Measurements from ENCODE around the gene ZNF121.
A peak's percentile ranks its signal among the peaks of the same experiment; 100 is the strongest.
"Not testable (repeated sequence)": the region's sequence is repeated elsewhere in the genome, so short reads cannot be mapped to it uniquely, and the experiment has no call there.

Gene ZNF121

DNA sequence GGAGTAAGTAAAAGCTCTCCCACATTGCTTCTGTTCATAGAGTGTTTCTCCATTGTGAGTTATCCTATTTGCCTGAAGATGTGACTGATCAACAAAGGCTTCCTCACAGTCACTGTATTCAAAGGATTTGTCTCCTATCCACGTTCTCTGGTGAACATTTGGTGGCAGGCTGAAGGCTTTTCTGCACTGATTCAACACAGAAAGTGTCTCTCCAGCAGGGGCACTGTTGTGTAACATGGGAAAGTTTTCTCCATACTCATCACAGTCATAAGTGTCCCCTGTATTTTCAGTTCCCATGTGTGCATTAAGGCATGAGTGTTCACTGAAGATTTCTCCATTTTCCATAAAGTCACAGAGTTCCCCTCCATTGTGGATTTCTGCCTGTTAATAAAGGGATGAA lies 17.6 kb downstream of the ZNF121 start:
- no peak overlapping the region for H3K4me3 ChIP-seq (ENCODE audit: control insufficient read depth, low read depth, low read length)
- TF ChIP-seq, protein P1, sequence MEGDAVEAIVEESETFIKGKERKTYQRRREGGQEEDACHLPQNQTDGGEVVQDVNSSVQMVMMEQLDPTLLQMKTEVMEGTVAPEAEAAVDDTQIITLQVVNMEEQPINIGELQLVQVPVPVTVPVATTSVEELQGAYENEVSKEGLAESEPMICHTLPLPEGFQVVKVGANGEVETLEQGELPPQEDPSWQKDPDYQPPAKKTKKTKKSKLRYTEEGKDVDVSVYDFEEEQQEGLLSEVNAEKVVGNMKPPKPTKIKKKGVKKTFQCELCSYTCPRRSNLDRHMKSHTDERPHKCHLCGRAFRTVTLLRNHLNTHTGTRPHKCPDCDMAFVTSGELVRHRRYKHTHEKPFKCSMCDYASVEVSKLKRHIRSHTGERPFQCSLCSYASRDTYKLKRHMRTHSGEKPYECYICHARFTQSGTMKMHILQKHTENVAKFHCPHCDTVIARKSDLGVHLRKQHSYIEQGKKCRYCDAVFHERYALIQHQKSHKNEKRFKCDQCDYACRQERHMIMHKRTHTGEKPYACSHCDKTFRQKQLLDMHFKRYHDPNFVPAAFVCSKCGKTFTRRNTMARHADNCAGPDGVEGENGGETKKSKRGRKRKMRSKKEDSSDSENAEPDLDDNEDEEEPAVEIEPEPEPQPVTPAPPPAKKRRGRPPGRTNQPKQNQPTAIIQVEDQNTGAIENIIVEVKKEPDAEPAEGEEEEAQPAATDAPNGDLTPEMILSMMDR (IDR thresholded peaks at IDR 0.05; ENCODE audit: control insufficient read depth, insufficient read depth, low read depth, low read length, missing control alignments), result no peak

DNA sequence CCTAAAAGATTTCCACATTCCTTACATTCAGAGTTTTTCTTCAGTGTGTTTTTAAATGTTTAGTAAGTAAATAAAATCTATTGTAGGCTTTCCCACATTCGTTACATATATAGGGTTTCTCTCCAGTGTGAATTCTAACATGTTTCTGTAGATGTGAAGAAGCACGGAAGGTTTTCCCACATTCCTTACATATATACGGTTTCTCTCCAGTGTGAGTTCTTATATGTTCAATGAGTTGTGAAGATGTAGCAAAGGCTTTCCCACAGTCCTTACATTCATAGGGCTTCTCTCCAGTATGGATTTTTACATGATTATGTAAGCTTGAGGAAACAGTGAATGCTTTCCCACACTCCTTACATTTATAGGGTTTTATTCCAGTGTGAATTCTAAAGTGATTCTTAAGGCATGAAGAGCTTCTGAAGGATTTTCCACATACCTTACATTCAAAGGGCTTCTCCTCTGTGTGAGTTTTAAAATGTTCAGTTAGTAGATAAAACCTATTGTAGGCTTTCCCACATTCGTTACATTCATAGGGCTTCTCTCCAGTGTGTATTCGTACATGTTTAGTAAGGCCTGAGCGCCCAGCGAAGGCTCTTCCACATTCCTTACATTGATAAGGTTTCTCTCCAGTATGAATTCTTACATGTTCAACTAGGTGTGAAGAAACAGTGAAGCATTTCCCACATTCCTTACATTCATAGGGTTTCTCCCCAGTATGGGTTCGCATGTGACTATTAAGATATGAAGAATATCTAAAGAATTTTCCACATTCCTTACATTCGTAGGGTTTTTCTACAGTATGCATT lies 18.2 kb downstream of the ZNF121 start:
- no peak for DNase-seq (ENCODE audit: low read depth)
- TF ChIP-seq, protein P1 (IDR thresholded peaks at IDR 0.05; ENCODE audit: control insufficient read depth, insufficient read depth, low read depth, low read length, missing control alignments), result no peak
- no peak overlapping the region for H3K4me3 ChIP-seq (ENCODE audit: control insufficient read depth, low read depth, low read length)

More for the DNA sequence above, 17.6 kb downstream of the ZNF121 start:
- no peak for DNase-seq (ENCODE audit: low read depth)

DNA sequence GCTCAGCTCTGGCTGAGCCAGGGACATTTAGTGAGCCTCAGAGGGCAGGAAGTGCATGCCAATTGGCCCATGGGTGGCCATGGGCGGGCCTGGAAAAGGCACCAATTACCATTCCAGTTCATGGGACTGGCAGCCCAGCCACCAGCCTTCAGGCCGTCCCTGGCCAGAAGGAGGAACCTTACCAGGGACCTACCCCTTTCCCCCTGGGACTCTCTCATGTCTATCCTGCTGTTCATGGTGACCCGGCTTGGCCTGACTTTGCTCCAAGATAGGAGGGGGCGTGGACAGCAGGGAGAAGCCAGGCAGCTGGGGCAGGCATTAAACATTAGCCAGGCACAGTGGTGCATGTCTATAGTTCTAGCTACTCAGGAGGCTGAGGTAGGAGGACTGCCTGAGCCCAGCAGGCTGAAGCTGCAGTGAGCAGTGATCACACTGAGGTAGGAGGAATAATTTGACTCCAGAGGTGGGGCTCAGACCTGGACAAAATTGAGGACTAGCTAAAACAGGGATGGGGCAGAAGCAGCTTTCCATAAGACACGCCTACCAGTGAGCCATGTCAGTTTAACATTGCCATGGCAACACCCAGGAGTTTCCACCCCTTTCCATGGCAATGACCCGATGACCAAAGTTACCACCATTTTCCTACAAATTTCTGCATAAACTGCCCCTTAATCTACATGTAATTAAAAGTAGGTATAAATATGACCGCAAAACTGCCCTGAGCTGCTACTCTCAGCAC lies 31.6 kb downstream of the ZNF121 start:
- TF ChIP-seq, protein P1 (IDR thresholded peaks at IDR 0.05; ENCODE audit: control insufficient read depth, insufficient read depth, low read depth, low read length, missing control alignments), result no peak
- no peak overlapping the region for H3K4me3 ChIP-seq (ENCODE audit: control insufficient read depth, low read depth, low read length)
- DNase-seq (ENCODE audit: low read depth), result no peak

DNA sequence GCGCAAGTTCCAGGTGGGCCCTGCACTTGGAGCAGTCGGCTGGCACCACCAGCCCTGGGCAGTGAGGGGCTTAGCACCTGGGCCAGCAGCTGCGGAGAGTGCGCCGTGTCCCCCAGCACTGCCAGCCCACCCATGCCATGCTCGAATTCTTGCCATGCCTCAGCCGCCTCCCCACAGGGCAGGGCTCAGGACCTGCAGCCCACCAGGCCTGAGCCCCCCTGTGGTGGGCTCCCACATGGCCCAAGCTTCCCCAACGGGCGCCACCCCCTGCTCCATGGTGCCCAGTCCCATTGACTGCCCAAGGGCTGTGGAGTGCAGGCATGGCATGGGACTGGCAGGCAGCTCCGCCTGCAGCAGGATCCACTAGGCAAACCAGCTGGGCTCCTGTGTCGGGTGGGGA lies 36.4 kb downstream of the ZNF121 start:
- TF ChIP-seq, protein P1 (IDR thresholded peaks at IDR 0.05; ENCODE audit: control insufficient read depth, insufficient read depth, low read depth, low read length, missing control alignments), result no peak
- H3K4me3 ChIP-seq (ENCODE audit: control insufficient read depth, low read depth, low read length), result no peak overlapping the region
- no peak for DNase-seq (ENCODE audit: low read depth)

DNA sequence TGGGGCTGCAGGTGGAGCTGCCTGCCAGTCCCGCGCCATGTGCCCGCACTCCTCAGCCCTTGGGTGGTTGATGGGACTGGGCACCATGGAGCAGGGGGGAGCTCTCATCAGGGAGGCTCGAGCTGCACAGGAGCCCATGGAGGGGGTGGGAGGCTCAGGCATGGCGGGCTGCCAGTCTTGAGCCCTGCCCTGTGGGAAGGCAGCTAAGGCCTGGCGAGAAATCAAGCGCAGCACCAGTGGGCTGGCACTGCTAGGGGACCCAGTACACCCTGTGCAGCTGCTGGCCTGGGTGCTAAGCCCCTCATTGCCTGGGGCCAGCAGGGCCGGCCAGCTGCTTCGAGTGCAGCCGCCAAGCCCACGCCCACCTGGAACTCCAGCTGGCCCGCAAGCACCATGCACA lies 43.0 kb downstream of the ZNF121 start:
- DNase-seq (ENCODE audit: low read depth), result not testable (repeated sequence)

DNA sequence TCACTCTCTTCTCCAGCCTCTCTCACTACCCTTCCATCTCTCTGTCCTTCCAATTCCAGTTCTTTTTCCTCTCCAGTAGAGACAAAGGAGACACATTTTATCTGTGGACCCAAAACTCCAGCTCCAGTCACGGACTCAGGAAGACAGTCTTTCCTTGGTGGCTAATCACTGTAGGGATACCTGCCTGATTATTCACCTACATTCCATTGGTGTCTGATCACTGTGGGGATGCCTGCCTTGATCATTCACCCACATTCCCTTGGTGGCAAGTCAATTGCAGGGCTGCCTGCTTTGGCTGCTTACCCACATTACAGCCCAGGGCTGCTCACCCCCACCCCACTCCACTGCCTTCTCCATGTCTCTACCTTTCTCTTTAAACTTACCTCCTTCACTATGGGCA lies 44.4 kb downstream of the ZNF121 start:
- not testable (repeated sequence) for DNase-seq (ENCODE audit: low read depth); H3K4me3 ChIP-seq (ENCODE audit: control insufficient read depth, low read depth, low read length)

More for the DNA sequence above, 43.0 kb downstream of the ZNF121 start:
- H3K4me3 ChIP-seq (ENCODE audit: control insufficient read depth, low read depth, low read length), result not testable (repeated sequence)

DNA sequence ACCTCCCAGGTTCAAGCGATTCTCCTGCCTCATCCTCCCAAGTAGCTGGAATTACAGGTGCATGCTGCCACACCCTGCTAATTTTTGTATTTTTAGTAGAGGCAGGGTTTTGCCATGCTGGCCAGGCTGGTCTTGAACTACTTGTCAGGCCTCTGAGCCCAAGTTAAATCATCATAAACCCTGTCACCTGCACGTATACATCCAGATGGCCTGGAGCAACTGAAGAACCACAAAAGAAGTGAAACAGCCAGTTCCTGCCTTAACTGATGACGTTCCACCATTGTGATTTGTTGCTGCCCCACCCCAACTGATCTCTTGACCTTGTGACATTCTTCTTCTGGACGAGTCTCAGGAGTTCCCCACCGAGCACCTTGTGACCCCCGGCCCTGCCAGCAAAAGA lies 45.1 kb downstream of the ZNF121 start:
- not testable (repeated sequence) for H3K4me3 ChIP-seq (ENCODE audit: control insufficient read depth, low read depth, low read length); DNase-seq (ENCODE audit: low read depth)

DNA sequence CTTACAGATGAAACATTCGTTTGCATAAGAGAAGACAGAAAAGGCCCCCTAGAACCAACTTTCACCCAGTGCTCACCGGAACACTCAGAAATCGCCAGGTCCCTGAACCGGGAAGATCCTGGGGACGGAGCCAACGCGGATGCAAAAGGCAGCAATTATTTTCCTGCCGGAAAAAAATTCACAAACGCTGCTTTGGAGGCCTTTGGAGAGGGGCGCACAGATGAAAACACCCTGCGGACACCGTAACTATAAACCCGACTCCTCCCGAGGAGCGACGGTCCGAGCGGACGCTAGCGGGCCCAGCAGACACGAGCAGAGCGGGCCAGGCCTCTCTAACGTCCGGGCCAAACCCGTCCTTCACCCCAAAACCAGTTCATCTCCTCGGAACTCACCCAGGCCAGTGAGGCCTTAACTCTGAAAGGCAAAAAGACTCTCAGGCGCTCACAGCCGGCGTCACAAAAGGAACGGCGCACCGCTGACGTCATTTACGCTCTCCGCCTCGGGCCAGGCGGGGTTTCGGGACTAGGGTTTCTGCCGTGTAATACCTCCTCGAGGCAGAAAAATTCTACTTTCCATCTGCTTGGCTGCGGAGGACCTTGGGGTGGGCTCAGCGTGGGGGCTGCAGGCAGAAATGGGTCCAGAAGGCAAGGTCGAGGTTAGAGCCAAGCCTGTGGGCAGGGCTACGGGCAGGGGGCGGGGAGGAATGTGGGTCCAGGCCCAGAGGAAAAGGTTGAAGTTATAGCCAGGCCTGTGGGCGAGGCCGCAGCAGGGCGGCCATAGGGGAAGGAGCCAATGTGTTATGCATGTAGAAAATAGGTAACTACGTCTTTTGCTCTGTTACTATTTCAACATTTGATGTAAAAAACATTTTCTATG lies 45.9 kb downstream of the ZNF121 start, which contains the start of gene ZNF426:
Gene ZNF426 (minus strand): TSS at position 463 of the 876 bp plus-strand sequence. CDS start 2,413 bp downstream, outside the sequence.
- DNase-seq (ENCODE audit: low read depth), result peak; percentile 56
- TF ChIP-seq, protein P1 (IDR thresholded peaks at IDR 0.05; ENCODE audit: control insufficient read depth, insufficient read depth, low read depth, low read length, missing control alignments), result no peak
- peak within 1 kb of the TSS; percentile 77 for H3K4me3 ChIP-seq (ENCODE audit: control insufficient read depth, low read depth, low read length)

Data from AG09309 (cell line).